Ovary (tissue), 3 donors: ENCODE results near the gene SOX6.

Experiments used
- CTCF ChIP-seq, 3 donors: fragments of 450-650 bp in 2 of 3; fragments of 200-600 bp in 1 of 3; IDR thresholded peaks; one replicate each; pipeline versions ENCODE4 v1.5.1 to v1.8.0; 2016 to 2022; ENCODE audit warnings: antibody characterized with exemption in 3 of 3, mild to moderate bottlenecking in 1 of 3
- EP300 ChIP-seq: sonication (generic); formaldehyde crosslinking; IDR thresholded peaks from one replicate; pipeline ENCODE4 v1.6.1; 2017; ENCODE audit warnings: antibody characterized with exemption
- POLR2A ChIP-seq: fragments of 450-650 bp; IDR thresholded peaks from one replicate; pipeline ENCODE4 v1.6.1; 2017; ENCODE audit warnings: antibody characterized with exemption, mild to moderate bottlenecking, moderate library complexity
- donor health status: DM: no; HTN: no; CAD: no.

DNA sequence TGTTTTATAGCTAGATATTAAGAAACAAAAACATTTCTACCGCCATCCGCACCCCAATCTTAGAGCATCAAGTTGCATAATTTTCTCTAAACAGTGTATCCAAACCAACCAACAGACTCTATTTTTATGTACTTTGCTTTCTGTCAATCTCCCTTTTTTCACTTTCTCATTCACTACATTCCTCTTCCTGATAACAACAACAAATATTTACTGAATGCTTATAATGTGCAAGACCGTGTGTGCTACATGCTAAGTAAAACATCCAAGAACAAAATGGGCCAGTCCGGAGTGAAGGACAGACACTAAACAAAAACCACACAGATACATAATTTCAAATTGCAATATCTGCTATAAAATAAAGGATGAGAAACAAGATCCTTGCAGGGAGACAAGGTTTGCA, 38.6 kb upstream of the SOX6 start:
- TF ChIP-seq CTCF (IDR thresholded peaks at IDR 0.05), result no peak
- TF ChIP-seq POLR2A, result no peak
- TF ChIP-seq EP300, result no peak
